ENCODE data around the gene MPL. TPM values are rescaled to one million over a fixed set of nuclear protein-coding genes. Genes with fewer than 3 reads are reported as not detected.

MPL gene
- total RNA-seq, 3 donors from 2014 or later, result not detected

GRCh38 chr1:43354471-43354870 lies 16.9 kb downstream of the MPL start:
- no peaks in the 10 kb centered on the region for H3K9me3 ChIP-seq
- no peak overlapping the region for H3K27ac ChIP-seq
- intact Hi-C loops (cut with DNase I; ENCODE audit: low total_unique reads), result no loop called here
- no peak for DNase-seq (ENCODE audit: low spot score in 2 of 2)
- H3K4me3 ChIP-seq, result no peak overlapping the region
- TF ChIP-seq POLR2AphosphoS5 (IDR thresholded peaks at IDR 0.05), result no peak
- no peak for TF ChIP-seq CTCF (IDR thresholded peaks at IDR 0.05)
- TF ChIP-seq POLR2A (IDR thresholded peaks at IDR 0.05), result no peak
- H3K27me3 ChIP-seq, result no peaks in the 10 kb centered on the region
- peaks cover 3% of the 10 kb centered on the region in 2 donors for H3K4me1 ChIP-seq
- no peaks in the 10 kb centered on the region for H3K36me3 ChIP-seq

GRCh38 chr1:43354936-43355335 lies 17.3 kb downstream of the MPL start:
- no peak overlapping the region for H3K27ac ChIP-seq
- TF ChIP-seq POLR2AphosphoS5 (IDR thresholded peaks at IDR 0.05) (no peak), CTCF (IDR thresholded peaks at IDR 0.05) (no peak), POLR2A (IDR thresholded peaks at IDR 0.05) (no peak)
- no peak for DNase-seq (ENCODE audit: low spot score in 2 of 2)
- intact Hi-C loops (cut with DNase I; ENCODE audit: low total_unique reads), result no loop called here
- no peaks in the 10 kb centered on the region for H3K36me3 ChIP-seq
- no peaks in the 10 kb centered on the region for H3K9me3 ChIP-seq
- no peaks in the 10 kb centered on the region for H3K27me3 ChIP-seq
- H3K4me1 ChIP-seq, result peaks cover 3% of the 10 kb centered on the region in 2 donors
- H3K4me3 ChIP-seq, result no peak overlapping the region

- no peaks in the 10 kb centered on the region for H3K36me3 ChIP-seq
- DNase-seq (ENCODE audit: low spot score in 2 of 2), result no peak
- H3K9me3 ChIP-seq, result no peaks in the 10 kb centered on the region
- no peak for TF ChIP-seq POLR2AphosphoS5 (IDR thresholded peaks at IDR 0.05)
- no peak for TF ChIP-seq CTCF (IDR thresholded peaks at IDR 0.05)
- TF ChIP-seq POLR2A (IDR thresholded peaks at IDR 0.05), result no peak
- no peaks in the 10 kb centered on the region for H3K27me3 ChIP-seq
- intact Hi-C loops (cut with DNase I; ENCODE audit: low total_unique reads), result no loop called here
- no peak overlapping the region for H3K27ac ChIP-seq
- no peak overlapping the region for H3K4me3 ChIP-seq
- peaks cover 3% of the 10 kb centered on the region in 2 donors for H3K4me1 ChIP-seq
These were observed 19.6 kb downstream of the MPL start for GRCh38 chr1:43357251-43357650.

GRCh38 chr1:43358121-43358745 lies 20.6 kb downstream of the MPL start:
- Histone ChIP-seq H3K9me3 (no peaks in the 10 kb centered on the region), H3K27ac (peak overlapping the region; percentile 87 to 88), H3K27me3 (no peaks in the 10 kb centered on the region), H3K36me3 (no peaks in the 10 kb centered on the region), H3K4me1 (peaks cover 3% of the 10 kb centered on the region in 2 donors), H3K4me3 (peak overlapping the region; percentile 49 to 73 (median 66))
- TF ChIP-seq CTCF (IDR thresholded peaks at IDR 0.05) (no peak), POLR2AphosphoS5 (IDR thresholded peaks at IDR 0.05) (peak in 1 of 3 donors; percentile 33)
- intact Hi-C loops (cut with DNase I; ENCODE audit: low total_unique reads), result no loop called here
- DNase-seq (ENCODE audit: low spot score in 2 of 2), result no peak

GRCh38 chr1:43358746-43359693 lies 21.4 kb downstream of the MPL start, which contains the start of gene CDC20:
Gene CDC20 (plus strand): TSS chr1:43358981. CDS start chr1:43359216, 235 bp downstream.
- Histone ChIP-seq H3K36me3 (no peaks in the 10 kb centered on the region), H3K27ac (peak within 1 kb of the TSS; percentile 87 to 88), H3K27me3 (no peaks in the 10 kb centered on the region), H3K9me3 (no peaks in the 10 kb centered on the region), H3K4me1 (peaks cover 3% of the 10 kb centered on the region in 2 donors), H3K4me3 (peak within 1 kb of the TSS; percentile 49 to 73 (median 66))
- TF ChIP-seq POLR2A (IDR thresholded peaks at IDR 0.05) (no peak), POLR2AphosphoS5 (IDR thresholded peaks at IDR 0.05) (no peak), CTCF (IDR thresholded peaks at IDR 0.05) (no peak)
- DNase-seq (ENCODE audit: low spot score in 2 of 2), result peak; percentile 98 to 99
- intact Hi-C loops (cut with DNase I; ENCODE audit: low total_unique reads), result no loop called here
